Glomerular endothelial cell (primary cell): ENCODE results near the gene TTLL11. TPM values are rescaled to one million over a fixed set of nuclear protein-coding genes. Genes with fewer than 3 reads are reported as not detected.
"Not testable (repeated sequence)": the region's sequence is repeated elsewhere in the genome, so short reads cannot be mapped to it uniquely, and the experiment has no call there.

Source experiments
- DNase-seq: peaks from one replicate; pipeline ENCODE4 v3.0.0-alpha.2; 2011; ENCODE audit warnings: low read depth, low spot score; ENCODE audit errors: extremely low read depth
- total RNA-seq: library from RNA; depleted of rRNA; stranded (reverse); fragments of >200 nt; gene quantifications from 2 replicates; pipeline ENCODE4 v1.2.3, GENCODE V29; 2015

The TTLL11 gene
- total RNA-seq, 1 donor from 2014 or later = 8.2 TPM

DNA sequence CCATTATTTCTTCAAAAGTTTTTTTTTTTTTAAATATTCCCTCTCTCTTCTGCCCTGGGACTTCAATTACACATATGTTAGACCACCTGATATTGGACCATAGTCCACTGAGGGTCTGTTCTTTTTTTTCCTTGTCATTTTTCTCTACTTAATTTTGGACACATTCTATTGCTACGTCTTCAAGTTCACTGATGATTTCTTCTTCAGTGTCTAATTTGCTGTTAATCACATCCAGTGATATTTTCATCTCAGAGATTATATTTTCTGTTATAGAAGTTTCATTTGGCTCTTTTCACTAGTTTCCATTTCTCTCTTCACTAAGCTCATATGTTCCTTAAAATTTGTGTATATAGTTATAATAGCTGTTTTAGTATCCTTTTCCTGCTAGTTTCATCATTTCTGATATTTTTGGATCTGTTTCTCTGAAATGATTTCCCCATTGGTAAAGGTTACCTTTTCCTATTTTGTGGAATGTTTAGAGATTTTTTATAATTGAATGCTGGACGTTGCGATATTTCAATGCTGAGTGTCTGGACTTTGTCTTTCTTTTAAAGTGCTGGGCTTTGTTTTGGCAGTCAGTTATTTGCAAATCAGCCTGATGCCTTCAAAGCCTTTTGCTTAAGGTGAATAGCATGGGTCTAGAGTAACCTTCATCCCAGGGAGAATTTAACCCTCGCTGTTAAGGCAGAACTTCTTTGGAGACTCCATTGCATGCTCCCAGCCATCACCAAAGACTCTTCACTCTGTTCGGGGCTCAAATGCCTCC is 111.8 kb downstream of the TTLL11 start:
- no peak for DNase-seq

DNA sequence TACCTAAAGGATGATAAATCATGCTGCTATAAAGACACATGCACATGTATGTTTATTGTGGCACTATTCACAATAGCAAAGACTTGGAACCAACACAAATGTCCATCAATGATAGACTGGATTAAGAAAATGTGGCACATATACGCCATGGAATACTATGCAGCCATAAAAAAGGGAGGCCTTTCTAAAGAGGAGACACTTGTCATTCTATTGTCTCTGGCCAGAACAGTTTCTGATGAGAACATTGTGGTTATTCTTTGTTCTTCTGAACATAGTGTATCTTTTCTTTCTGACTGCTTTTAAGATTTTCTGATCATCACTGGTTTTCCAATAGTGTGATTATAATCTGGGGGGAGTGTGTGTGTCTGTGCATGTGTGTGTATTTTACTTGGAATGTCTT is 112.4 kb downstream of the TTLL11 start:
- not testable (repeated sequence) for DNase-seq

DNA sequence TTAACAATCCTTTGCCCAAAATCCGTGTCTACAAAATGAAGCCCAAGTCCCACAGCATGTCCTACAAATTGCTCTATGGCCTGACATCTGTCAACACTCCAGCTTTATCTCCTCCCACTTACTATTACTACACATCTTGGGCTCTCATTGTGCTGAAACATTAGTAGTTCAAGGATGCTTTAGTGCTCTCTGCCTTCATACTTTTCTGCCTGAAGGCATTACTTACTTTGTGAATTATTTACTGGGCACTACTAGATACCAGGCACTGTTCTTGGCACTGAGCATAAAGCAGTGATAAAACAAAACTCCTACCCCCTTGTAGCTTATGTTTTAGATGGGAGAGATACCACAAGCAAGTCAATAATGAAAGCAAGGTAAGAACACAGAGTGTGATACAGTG is 113.4 kb downstream of the TTLL11 start:
- no peak for DNase-seq

DNA sequence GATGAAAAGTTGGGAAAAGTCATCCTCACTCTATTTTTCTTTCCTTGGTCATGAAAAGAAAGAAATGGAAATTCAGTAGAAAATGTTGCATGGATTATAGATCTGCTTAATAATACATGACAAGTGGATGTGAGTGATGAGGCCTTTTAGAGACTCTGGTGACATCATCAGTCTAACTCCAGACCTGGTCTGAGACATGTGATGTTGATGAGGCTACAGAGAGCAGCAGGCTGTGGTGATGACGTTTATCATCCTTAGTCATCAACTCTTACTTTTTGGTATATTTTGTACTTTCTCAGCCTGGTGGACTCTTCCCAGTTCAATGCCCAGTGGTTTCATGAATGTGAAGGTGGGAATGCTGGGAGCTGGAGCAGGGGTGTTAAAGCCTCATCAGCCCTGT is 116.4 kb downstream of the TTLL11 start:
- DNase-seq = no peak

DNA sequence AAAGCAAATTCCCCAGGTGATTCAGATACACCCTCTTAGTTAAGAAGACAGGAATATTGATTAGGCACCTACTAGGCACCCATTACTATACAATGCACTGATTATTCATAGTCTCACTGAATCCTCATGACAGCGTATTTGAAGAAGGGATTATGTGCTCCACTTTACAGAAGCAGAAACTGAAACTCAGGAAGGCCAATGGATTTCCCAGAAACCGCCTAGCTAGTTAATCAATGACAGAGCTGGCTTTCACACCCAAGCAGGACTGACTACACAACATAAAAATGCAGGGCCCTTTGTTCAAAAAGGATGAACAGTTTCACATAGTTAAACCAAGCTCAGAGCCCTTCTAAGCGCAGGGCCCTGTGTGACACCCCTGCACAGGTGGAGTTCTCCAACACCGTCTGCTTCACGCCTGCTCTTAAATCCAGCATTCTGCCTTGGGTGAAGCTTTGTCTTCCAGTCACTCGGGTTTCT is 117.3 kb downstream of the TTLL11 start:
- DNase-seq = no peak

DNA sequence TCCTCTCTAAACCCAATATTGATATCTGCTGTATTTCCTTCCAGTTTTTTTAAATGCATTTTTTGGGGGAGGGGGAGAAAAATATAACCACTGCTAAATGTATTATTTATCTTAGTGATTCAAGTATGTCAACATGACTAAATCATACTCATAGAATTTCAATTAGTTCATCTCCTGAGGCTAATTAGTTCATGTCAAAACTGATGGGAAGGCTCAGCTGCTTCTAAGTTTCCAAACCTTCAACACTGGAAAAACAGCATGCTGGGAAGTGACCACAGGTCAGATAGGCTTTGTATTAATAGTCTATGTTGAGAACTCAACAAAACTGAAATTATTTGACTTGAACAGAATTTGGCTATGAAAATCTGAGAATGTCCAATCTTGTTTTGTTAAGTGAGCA is 118.7 kb downstream of the TTLL11 start:
- DNase-seq = no peak

DNA sequence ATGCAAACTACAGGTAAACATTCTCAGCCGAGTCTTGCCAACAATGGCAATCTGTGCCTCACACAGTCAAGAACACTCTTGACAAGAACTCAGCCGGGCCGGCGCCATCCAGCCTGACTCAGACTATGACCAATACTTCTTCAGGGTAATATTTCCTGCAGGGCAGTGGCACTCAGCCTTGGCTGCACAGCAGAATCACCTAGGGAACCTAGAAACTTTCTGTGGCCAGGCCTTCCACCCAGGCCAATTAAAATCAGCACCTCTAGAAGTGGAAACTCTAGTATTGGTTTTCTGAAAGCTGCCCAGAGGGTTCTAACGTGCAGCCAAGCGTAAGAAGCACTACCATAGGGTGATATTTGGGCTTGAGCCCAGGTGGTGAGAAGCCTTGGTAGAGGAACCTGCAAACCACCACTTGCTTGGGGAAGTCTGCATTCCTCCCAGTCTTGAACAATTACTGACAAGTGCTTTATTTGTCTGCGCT is 120.6 kb downstream of the TTLL11 start:
- peak; percentile 48 for DNase-seq

DNA sequence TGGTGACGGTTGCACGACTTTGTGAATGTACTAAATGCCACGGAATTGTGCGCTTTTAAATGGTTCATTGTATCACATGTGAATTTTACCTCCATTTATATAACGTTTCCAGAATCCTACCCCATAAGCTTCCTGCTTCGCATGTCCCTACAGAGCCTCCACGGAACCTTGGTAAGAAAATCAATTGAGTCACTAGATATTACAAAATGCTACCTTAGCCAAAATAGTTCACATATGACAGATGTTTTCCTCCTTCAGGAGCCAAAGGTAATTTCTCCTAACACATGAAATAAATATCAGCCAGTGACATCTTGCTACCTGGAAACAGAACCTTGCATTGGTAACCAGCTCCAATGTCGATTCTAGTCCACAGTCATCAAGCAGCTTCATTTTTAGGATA is 125.1 kb downstream of the TTLL11 start:
- DNase-seq = no peak

DNA sequence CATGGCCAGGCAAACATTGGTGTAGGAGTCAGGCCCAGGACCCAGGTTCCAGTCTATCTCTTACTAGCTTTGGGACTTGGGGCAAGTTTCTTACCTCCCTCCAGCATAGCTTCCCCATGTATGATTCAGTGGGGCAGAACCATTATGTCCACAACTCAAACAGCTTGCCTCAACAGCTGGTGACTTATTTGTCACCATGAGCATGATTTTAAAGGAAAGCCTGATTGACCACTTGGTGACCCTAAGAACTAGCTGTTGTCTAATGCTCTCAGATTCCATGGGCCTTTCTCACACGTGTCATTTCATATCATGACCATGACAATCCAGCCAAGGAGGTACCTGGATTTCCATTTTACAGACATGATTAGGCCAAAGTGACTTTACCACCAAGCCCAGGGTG is 126.4 kb downstream of the TTLL11 start:
- DNase-seq = no peak

DNA sequence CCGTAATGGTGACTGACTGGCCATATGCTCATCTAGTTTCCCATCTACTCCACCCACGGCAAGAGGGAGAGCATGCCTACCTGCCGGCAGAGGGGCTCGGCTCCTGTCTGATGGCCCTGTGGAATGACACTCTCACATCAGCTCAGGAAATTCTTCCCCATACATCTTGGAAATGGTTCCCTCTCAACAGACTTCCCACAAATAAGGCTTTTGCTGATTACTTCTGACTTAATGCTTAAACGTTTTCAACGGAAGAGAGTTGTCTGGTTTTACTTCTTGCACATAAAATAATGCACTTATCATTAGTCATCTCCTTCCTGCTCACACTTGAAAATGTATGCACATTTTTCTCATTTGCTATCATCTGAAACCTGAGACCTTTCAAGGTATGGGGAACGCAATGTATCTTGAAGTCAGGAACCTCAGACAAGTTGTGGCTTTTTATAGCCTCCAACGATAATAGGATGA is 129.5 kb downstream of the TTLL11 start:
- peak; percentile 50 for DNase-seq

DNA sequence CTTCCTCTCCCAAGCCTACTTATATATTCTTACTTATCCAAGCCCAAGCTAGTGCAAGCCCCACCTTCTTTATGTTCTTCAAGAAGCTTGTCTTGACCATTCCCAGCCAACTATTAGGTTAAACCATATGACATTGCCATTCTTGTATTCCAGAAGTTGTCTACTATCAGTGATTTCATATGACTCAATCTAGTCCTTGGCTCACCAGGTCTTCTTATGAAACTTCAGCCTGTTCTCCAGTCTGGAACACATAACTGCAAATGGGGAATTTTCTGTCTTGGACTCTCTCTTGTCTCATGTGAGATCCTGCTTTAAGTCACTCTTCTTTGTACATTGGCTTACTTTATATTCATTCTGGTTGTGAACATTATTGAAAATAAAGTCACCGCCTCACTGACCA is 130.7 kb downstream of the TTLL11 start:
- no peak for DNase-seq

DNA sequence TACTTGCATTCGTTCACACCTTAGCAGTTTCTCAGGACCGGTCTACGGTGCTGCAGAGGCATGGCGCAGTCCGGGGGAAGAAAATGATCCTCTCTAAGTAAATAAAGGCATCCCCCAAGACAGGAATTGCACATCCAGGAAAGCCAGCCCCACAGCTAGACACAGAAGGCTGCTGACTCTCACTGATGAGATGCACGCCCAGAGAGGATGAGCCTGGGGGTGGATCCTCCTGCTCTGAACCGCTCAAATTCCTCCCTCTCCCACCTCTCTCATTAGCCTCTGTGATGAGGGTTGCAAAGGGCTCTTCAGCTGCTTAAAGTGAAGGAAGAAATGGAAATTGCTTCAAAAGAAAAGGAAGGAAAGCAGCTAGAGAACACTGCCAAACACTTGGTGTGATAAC is 132.4 kb downstream of the TTLL11 start:
- no peak for DNase-seq

DNA sequence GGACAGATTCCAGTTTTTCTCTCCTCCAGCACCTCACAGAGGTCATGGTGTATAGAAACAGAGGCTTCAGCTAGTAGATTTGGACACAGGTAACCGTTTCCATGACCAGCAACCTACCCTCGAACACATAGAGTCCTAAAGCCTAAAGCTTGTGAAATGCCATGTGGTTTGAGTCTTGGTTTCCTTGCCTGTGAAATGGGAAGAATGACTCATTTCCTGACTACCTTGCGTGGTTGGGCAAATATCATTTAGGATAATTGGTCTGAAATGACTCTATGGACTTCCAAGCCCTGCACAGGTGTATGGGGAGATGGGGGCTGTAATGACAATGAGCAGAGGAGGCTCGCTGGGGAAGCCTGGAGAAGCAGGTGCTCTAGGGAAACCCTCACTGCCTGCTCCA is 134.6 kb downstream of the TTLL11 start:
- no peak for DNase-seq

DNA sequence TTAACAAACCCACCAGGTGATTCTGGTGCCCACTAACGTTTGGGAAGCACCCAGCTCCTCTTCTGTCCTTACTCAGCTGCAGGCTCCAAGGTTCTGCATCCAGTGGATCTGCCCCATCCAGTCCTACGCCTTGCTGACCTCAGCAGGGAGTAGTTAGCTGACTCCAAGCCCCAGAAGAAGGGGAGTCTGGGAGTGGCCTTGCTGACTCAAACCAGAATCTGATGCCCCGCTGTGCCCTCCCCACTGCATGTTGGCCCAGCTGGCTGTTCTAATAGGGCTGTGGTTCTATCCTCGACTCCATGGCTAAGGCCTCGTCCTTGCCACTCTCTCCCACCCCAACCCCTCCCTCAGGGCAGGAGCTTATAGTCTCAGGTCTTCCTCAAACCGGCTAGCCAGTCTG is 136.3 kb downstream of the TTLL11 start:
- no peak for DNase-seq

DNA sequence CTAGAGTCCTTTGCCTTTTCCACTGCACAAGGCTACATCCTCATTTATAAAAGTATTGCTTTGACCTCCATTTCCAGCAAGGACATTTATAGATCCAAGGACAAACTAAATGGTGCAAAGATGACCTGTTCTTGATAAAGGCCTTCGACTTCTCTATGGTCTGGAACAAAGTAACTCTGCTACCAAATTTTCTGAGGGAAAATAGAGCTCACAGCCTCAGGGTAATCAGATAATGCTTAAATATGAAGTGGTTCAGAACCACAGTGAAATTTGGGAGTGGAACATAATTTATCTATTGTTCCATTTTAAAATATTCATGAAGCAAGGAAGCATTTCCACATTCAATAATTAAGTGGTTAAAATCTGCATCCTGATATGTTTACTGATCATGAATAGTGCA is 137.5 kb downstream of the TTLL11 start:
- no peak for DNase-seq

DNA sequence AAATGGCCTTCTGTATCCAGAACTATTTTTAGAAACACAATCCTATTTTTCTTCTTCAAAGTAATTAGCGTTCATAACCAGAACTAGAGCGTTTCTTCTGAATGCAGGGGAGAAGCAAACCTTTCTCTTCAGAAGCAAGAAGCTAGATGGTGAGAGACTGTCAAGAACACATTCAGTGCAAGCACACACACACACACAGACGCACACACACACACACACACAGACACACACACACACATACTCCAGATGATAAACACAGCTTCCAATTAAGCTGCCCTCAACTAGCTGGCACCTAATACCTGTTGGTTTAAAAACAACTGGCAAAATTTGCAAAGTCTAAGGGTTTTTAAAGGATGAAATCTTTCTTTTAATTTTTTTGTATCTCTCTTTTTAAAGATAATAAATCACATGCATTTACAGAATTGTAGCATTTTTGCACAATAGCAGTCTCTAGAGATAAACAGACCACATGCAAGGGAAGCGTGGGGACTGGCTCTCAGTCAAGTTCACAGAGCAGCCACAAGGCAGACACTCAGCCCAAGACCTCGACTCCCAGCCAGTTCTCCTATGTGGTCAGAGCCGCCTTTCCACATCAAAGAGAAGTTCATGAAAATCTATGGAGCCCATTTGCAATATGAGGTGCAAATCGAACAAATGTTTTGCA is 138.5 kb downstream of the TTLL11 start:
- no peak for DNase-seq

DNA sequence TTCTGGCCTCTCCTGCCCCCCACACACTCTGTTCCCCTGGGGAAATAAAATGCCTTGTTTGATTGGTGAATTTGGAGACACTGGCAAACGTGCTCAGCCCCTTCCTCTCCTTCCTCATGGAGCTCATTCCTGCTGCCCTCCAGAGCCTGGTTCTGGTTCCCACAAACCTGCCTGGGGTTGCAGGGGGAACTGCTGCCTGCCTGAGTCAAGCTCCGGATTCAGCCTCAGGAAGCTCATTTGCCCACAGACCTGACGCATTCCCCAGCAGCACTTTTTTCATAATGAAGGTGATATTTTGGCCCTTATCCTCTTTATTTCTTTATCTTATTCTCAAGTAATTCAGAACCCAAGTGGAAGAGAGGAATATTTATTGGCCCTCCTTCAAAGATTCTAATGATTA is 140.5 kb downstream of the TTLL11 start:
- no peak for DNase-seq

DNA sequence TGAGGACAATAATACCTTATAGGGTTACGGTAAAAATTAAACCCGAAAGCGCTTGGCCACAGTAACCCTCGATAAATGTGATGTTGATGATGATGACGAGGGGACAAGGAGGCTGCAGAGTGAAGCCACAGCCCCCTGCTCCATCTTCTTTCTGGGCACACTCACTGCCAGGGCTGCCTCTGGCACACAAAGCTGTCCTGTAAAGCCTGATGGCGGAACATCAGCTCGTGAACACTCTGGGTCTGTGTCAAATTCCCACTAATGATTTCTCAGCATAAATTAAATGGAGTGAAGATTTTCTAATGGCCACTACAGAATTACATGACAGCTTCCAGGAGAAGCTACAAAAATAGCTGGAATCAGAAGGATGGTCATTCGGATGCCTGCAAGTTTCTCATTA is 142.2 kb downstream of the TTLL11 start:
- DNase-seq = no peak

DNA sequence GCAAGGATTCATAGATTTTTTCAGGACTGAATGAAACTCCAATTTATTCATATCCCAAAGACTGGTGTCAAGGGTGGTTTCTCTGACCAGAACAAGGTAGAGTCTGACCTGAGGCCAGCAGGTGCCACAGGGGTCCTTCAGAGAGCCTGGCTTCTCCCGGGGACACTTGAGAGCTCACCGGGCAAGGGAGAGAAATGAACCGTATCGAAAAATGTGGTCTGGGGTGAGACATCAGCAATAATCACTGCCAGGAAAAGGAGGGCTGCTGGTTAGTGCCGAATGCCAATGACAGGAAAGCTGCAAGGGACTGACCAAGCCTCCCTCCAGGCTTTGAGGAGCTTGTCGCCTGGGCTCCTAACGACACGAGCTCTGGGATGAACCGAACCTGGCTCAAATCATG is 142.7 kb downstream of the TTLL11 start:
- no peak for DNase-seq

DNA sequence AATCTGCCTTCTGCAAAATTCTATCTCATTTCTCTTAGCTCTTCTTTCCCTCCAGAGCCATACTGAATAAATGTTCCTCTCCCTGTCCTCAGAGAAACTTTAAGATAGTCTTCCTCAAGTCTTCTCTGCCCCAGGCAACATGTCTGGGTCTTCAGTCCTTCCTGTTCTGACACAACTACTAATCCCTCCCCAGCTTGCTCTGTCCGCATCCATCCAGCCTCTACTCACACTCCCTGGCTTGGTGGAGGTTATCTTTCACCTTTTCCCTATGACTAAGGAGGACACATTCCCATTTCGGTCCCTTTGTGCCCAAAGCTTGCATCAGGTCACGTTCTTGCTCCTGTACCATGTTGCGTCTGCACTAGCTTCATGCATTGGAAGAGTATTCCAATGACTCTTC is 143.3 kb downstream of the TTLL11 start:
- DNase-seq = no peak

DNA sequence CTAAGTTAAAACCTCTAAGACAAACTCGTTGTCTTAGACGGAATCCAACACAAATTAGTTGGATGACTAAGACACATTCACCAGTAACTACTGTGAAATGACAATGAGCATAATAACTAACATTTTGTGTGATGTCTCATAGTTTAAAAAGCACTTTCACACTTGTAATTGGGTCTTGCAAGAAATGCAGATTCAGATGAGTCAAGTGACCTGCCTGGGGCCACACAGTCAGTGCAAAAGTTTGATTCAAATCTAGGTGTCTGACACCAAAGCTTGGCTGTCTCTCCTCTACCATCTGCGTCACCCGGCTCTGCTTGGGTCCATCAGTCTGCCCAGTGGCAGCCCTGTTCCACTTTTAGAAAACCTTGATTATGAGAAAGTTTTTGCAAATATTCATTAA is 143.7 kb downstream of the TTLL11 start:
- no peak for DNase-seq

DNA sequence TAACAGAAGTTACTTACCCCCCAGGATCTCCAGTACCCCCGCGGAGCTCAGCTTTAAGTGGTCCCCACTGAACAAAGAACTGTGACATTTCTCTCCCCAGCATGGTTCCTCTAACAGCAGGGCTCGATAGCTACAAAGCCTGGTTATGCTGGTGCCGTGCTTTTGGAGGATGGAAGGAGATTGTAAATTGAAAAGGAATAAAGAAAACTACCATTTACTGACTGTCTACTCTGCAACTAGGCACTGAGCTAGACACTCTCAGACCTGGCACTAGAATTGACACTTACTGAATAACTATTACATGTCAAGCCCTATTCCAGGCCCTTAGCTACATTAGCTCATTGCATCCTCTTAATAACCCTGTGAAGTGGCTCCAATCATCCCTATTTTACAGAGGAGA is 145.3 kb downstream of the TTLL11 start:
- DNase-seq = no peak
